ENCODE measurements around the gene HRCT1.
"Not testable (repeated sequence)": the region's sequence is repeated elsewhere in the genome, so short reads cannot be mapped to it uniquely, and the experiment has no call there.

The HRCT1 gene

DNA sequence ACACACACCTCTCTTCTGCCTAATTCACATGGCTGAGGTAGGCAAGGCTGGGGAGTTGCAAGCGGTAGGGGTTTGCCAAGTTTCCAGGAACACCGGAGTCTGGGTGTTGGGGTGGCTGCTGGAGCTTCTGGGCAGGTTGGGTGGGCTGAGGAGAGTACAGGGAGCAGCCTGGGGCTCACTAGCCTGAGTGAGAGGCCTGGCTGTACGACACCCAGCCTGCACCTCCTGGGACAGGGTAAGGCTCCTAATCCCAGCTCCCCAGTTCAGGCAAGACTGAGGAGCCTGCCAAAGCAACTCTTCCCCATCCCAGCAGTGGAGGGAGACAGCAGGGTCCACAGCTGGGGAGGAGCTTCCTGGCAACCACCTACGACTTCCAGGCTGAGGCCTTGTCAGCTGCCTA is 11.3 kb downstream of the HRCT1 start:
- DNase-seq (ENCODE audit: low spot score): no peak

- no peak for DNase-seq (ENCODE audit: low spot score)
Measured at GRCh38 chr9:35918780-35919179, 12.8 kb downstream of the HRCT1 start.

- no peak for DNase-seq (ENCODE audit: low spot score)
Measured at GRCh38 chr9:35919212-35920008, 13.4 kb downstream of the HRCT1 start.

DNA sequence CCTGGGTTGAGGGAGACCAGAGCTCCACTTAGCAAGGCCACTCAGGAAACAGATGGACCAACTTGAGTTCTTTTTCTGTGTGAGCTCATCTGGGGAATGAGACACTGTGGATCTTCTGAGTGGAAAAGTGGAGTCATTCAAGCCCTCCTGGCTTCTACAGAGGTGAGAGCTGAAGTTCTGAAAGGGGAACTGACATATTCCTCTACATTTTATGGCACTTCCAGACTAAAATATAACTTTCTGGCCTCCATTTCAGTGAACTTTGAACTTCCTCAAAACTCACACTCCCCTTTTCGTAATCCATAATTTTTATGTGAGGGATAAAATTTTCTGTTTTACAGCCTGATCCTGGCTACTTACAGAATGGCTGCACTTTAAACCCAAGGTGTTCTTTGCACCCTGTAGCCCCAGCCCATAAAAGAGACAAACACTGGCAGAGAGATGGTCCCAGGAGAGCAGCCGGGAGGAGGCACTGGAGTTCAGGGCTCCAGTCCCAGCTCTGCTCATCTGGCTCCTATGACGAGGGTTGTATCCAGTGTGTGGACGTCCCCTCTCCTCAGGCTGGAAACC is 14.1 kb downstream of the HRCT1 start:
- no peak for DNase-seq (ENCODE audit: low spot score)

- no peak for DNase-seq (ENCODE audit: low spot score)
Measured at GRCh38 chr9:35923598-35923926, 17.6 kb downstream of the HRCT1 start.

DNA sequence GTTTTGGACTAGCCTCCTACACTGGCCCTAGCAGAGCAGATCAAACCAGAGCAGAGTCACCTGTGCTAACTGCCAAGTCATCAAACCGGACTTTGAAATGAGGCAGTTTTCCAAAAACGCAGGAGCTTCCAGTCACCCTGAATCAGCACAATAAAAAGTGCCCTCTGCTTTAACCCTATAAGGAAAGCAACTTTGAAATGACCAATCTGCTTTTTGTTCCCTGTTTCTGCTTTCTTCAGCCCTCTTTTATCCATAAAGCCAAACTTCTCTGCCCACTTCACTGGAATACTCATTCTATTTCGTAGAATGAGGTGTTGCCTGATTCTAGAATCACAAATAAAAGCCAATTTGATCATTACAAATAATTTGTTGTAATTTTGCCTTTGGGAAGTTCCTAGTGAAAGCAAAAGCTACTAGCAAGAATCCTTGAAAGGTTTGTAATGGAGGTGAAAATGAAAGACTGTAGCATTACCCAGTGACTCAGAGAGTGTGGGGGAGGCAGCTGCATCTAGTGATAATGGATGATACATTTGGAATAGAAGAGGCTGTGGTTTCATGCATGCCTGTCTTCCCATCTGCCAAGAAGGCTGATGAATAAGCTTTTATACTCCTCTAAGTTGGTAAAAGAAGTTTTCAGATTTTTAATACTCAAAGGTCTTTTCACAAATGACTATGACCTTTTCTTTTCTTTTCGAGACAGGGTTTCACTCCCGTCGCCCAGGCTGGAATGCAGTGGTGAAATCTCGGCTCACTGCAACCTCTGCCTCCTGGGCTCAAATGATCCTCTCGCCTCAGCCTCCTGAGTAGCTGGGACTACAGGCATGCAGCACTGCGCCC is 18.1 kb downstream of the HRCT1 start:
- no peak for DNase-seq (ENCODE audit: low spot score)

DNA sequence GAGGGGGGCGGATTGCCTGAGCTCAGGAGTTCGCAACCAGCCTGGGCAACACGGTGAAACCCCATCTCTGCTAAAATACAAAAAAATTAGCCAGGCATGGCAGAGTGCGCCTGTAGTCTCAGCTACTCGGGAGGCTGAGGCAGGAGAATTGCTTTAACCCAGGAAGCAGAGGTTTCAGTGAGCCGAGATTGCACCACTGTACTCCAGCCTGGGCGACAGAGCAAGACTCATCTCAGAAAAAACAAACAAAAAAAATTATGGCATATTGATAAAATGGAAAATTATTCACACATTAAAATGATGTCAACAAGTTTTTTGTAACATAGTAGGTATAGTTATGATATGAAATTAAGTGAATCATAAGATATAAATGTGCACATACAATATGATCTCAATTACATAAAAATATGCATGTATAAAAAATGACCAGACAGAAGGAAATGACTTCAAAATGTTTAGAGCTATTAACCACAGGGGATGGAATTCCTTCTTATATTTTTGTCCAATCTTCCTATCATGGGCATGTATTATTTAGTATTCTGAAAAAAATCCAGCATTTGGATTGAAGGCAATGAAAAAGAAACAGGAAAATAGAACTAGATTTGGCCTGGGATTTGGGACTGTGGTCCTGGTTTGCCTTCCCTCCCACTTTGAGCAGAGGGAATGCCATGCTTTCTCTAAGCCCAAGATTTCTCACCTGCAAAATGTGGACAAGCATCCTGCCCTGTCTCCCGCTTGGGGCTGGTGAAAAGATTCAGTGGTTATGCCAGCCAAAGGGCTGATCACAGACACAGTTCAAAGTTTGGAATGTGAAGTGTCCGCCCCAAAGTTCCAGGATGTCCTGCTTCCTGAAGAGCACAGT is 22.8 kb downstream of the HRCT1 start:
- no peak for DNase-seq (ENCODE audit: low spot score)

- DNase-seq (ENCODE audit: low spot score): no peak
Measured at GRCh38 chr9:35929453-35929718, 23.4 kb downstream of the HRCT1 start.

DNA sequence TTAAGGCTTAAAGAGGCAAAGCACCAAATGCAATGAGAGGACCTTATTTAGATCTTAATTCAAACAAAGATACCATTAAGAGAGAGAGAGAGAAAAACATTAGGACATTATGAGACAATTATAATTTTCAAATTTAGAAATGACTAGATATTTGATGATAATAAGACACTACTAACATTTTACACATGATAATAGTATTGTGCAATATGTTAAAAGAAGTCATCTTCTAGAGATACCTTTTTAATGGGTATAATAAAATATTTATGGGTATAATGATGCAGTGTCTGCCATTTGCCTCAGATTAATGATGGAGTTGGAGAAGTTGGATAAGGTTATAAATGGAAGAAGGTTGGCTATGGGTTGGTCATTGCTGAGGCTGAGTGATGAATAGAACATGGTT is 24.5 kb downstream of the HRCT1 start:
- DNase-seq (ENCODE audit: low spot score): no peak

- no peak for DNase-seq (ENCODE audit: low spot score)
Measured at GRCh38 chr9:35930989-35931388, 25.0 kb downstream of the HRCT1 start.

GRCh38 chr9:35932735-35933134 is 26.7 kb downstream of the HRCT1 start:
- no peak for DNase-seq (ENCODE audit: low spot score)

- no peak for DNase-seq (ENCODE audit: low spot score)
Measured at GRCh38 chr9:35933550-35934067, 27.6 kb downstream of the HRCT1 start.

DNA sequence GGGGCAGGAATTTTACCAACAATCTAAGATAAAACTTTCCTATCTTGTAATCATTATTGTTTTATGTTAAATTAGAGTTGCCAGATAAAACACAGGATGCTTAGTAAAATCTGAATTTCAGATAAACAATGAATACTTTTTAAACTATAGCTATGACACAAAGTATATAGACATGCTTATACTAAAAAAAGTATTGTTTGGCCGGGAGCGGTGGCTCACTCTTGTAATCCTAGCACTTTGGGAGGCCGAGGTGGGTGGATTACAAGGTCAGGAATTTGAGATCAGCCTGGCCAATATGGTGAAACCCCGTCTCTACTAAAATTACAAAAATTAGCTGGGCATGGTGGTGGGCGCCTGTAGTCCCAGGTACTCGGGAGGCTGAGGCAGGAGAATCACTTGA is 28.1 kb downstream of the HRCT1 start:
- not testable (repeated sequence) for DNase-seq (ENCODE audit: low spot score)

- DNase-seq (ENCODE audit: low spot score): no peak
Measured at GRCh38 chr9:35935261-35935660, 29.3 kb downstream of the HRCT1 start.

DNA sequence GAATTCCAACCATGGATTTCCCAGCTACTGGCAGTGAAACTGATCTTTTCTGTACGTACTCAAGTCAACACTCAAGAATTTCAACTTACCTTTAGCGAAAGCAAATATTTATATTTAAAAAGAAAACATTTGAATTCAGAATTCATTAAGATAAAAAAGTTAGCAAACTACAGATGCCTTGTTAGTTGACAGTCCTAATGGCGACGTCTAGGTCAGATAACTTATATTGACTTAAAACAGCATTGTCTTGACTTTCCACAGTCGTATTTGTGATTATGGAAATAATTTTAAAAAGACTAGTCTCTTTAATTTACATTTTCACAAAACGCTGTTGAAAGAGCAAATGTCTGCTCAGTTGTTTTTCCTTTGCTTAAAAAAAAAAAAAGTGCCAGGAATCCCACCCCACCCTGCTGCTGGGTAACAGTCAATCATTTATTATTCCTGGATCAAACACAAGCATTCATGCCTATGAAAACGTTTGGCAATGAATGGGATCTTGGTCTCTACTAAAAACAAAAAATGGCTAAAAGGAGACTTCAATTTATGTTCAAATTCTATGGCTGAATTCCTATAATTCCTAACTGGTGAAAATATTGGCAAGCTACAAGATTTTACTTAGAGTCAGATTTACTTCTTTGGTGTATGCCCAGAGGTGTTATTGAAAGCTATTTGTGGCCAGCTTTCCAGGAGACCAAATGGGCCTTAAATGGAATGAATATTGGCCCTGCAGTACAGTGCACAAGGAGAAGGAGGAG is 29.9 kb downstream of the HRCT1 start:
- no peak for DNase-seq (ENCODE audit: low spot score)

- no peak for DNase-seq (ENCODE audit: low spot score)
Measured at GRCh38 chr9:35937227-35937626, 31.2 kb downstream of the HRCT1 start.

DNA sequence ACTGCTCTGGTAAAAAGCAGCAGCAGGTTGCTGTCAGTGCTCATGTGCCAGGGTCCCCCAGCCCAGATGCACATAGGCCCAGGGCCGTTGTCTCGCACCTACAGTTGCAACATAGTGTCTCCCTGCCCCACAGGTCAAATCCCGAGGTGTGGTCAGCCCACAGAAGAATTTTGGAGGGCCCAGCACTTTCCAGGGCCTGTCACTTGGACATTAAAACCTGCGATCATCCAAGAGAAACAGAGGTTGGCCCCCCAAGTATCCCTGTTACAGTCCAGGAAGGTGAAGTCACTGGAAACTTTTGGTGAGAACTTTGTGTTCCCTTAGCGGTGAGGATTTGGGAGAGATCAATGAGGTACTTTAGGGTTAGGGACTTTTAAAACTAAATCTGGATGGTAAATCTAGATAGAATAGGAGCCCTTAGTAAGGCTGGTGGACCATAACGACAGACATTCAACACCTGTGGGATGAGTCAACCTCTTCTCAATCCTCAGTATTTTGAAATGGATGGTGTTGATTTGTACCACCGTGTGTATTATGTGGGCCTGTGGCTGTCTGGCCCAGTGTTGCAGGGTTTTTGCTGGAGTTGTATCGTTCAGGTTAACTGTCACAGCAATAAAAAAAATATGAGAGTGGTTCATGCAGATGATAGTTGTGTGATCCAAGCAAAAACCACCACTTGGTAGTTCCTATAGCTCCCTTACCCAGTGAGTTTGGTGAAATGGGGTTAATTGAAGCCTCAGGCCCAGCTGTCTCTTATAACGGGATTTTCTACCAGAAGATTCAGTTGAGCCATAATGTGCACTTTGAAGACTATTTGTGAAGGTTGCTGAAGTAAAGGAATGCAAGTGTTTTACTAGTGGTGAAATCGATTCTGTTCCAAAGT is 32.7 kb downstream of the HRCT1 start:
- no peak for DNase-seq (ENCODE audit: low spot score)

DNA sequence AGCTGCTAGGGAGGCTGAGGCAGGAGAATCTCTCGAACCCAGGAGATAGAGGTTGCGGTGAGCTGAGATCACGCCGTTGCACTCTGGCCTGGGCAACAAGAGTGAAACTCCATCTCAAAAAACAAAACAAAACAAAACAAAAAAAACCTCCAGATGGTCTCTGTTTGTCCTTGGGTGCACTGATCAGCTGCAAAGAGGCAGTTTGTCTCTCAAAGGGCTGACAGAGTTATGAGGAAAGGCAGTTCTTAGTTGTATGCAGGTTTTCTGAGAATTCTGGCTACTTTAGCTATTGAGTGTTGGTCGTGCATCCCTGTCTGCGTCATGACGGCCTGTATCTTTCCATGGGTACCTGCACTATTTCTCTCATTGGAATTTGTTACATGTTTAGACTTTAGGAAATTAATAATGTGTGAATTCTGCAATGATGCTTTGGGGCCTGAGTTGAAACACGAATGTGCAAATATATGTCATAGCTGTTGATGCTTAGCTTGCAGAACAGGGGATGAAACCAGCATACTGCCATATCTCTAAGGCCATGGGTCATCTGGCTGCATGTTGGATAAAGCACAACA is 33.8 kb downstream of the HRCT1 start:
- no peak for DNase-seq (ENCODE audit: low spot score)

GRCh38 chr9:35940458-35941407 is 34.7 kb downstream of the HRCT1 start:
- no peak for DNase-seq (ENCODE audit: low spot score)

Measured in cerebellar cortex (tissue), 1 donor.